Stimulated activated CD4-positive, alpha-beta T cell treated with anti-CD3 and anti-CD28 coated beads, Interleukin-1b, Interleukin-23, amount 100 ng/mL, for 24 hours (primary cell): ENCODE results near the gene PACSIN2.

ENCODE experiments used
- DNase-seq, 4 experiments: peaks; one replicate each; pipeline ENCODE4 v3.0.0-alpha.2; 2020; ENCODE audit warnings: low read depth in 4 of 4, low spot score in 1 of 4

Gene PACSIN2

DNA sequence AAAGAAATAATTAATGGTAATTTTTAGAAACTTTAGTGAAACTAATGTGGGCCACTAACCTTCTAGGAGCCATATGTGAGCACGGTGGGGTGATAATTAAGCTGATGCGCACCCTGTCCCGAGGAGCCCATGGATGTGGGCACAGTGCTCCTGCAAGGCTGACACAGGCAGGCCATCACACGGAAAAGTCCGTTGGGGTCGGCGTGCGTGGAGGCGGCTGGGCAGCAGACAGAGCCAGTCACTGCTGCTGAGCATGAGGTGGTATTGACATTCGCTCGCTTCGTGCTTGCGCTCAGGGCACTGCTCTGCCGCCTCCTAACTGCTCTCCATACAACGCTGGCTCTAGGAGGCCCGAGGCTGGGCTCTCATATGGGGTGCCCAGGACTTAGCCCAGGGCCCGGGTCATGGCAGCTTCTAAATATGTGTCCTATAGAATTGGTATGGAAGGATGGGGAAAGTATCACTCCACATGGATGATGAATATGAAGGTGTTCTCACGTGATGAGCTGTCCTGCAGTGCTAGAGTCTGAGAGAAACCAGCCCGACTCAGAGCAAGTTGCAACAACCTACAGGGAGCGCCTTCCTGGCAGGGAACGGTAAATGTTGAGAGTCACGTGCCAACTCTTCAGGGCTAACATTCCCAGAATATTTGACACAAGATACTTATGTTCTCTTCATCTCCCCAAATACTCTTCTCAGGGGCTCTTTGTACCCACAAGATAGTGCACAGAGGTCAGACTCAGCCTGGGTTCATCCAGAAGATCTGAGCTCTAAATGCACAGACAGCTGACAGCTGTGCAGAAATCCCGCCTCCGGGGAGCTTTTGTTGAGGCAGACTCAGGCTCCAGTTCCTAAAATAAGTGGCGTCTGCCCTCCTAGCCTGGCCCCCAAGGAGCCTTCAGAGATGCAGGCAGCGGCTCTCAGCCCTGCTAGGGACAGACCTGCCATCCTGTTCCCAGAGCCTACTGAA is 107.3 kb downstream of the PACSIN2 start:
- no peak for DNase-seq

DNA sequence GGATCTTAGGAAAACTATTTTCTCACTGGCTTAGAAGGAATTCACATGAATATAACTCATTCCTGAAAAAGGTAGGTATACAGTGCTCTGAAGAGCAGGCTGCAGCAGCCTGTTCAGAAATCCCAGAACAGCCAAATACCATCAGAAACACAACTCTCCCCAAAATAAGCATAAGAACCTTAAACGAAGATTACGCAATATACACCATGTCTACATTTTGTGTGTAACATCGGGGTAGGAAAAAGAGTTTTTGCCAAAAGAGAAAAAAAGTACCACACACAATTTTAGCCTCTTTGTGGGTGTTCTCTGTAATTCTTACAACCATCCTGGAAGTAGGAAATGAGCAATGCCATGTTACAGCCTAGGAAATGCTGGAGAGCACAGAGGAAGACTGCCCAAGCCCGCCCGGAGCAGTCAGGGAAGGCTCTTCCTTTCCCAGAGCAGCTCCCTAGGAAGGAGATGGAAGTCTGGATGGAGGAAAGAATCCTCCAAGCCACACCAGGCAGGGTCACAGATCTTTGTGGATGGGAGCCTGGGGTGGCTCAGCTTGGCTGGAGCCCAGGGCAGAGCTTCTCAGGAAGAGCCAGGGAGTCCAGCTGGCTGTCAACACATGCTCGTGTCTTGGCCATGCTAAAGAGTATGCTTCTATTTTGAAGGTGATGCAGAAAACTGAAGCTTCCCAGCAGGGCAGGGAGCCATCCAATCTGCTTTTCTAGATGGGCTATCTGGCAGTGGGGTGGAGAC is 108.2 kb downstream of the PACSIN2 start:
- DNase-seq, result no peak

DNA sequence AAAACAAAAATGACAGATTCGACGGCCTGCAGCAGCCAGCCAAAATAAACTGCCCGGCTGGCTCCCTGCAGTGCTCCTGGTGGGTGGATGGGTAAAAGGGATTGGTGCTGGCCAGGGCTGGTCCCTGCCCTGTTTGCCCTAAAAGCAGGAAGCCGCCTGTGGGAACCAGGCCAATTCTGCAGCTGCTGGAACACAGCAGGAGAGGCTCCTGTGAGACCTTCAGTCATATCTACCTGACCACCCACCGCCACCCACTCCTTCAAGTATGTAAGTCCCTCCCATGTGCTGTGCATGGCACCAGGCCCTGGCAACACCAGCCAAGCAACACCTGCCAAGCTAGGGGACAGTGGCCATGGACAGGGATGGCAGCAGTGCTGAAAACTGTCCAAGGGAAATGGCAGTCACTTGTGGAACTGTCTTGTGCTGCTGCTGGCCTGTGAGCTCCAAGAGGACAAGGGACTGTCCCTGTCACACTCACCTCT is 109.2 kb downstream of the PACSIN2 start:
- no peak for DNase-seq

DNA sequence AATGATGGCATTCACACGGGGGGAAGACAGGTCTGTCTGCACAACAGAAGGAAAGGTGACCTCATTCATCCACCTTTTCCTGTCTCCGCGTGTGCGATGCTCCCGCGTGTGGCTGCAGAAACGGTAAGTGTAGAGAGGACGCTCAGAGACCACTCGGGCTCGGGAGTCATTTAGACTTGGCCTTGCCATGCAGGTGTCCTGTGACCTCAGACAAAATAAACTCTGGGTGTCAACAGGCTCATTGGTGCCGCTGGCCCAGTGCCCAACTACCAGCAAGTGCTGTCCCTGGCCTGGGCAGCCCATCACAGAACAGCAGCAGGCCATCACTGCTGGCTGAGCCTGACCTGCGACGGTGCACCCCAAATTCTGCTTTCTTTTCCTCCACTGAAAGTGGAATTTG is 109.7 kb downstream of the PACSIN2 start:
- DNase-seq, result no peak

DNA sequence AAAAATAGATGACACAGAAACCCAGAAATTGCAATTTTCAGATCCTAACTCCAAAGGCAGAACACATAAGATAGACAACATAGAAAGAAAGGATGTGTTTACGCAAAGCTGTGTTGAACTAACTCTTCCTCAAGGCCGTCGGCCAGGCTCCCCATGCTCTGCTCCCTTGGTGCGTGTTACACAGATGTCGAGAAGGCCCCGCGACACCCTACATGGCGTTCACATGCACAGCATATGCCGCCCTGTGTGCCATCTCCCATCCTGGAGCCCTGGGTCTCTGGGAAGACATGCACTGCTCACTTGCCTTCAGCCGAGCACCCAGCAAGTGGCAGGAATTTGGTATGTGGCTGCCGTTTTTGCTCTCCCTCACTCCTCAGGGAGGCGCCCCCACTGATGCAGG is 110.9 kb downstream of the PACSIN2 start:
- no peak for DNase-seq

DNA sequence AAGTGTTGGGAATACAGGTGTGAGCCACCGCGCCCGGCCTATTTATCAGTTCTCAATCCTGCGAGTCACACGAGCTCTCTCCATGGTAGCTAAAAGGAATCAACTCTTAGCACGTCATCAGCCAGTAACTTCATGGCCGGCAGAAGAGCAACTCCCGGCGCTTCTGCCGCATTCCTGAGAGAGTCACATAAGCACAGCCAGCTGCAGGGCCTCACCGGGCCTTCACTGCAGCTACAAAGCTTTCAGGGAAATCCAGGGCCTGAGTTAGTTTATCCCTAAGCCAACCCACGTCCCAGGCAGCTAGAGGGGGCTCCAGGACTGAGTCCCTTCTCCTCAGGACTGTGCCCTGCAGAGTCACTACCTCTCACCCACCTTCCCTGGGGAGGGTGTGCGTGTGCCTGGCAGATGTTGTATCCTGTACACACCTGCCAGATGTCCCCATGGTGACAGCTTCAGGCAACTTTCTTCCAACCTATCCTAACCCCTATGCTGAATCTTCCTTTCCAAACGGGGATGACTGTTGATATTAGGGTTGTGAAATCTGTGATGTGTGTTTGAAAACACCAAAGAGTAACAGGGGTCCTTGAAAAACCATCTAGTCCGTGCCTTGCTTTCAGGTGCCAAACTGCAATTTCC is 112.0 kb downstream of the PACSIN2 start:
- DNase-seq, result no peak

DNA sequence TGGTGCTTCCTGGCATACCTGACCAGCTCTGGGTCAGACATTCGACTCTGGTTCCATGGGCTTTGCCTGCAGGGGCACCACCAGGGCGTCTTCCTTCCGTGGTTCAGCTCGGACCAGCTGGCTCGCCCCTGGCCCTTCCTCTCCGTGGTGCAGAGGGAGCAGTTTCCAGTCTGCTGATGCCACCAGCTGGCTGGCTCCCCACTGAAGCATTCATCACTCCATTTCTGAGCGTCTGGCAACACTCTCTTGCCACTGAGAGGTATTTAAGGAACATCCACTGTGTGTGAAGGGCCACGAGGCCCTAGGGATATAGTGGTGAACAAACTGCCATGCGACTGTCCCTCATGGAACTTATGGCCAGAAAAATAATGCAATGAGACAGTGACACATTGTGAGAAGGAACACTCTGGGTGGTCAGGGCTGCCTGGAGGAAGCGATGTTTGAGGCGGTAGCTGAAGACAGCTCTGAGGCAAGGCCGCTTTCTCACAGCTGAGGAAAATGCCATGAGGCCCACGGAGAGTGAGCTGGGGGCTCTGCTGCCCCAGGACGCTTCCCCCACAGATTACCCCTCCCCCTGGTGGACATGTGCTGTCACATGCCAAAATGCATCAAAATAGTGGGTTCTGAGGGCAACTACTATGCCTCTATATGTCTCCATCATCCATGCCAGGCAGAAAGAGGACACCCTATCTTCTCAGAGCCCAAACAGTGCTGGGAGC is 113.0 kb downstream of the PACSIN2 start:
- no peak for DNase-seq

DNA sequence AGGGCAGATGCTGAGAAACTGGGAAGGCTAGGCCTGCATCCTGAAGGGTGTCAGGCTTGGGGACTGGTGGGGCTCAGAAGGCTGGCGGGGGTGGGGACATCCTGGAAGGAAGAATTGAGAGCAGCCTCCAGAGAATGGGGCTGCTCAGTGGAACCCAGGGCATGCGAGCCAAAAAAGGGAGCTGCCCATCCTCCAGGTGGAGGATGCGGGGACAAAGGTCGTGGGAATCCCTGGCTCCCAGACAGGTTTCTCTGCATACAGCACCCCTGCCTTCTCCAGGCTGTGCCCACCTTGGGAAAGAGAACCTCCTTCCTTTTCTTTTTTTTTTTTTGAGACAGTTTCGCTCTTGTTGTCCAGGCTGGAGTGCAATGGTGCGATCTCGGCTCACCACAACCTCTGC is 117.0 kb downstream of the PACSIN2 start:
- DNase-seq, result no peak

DNA sequence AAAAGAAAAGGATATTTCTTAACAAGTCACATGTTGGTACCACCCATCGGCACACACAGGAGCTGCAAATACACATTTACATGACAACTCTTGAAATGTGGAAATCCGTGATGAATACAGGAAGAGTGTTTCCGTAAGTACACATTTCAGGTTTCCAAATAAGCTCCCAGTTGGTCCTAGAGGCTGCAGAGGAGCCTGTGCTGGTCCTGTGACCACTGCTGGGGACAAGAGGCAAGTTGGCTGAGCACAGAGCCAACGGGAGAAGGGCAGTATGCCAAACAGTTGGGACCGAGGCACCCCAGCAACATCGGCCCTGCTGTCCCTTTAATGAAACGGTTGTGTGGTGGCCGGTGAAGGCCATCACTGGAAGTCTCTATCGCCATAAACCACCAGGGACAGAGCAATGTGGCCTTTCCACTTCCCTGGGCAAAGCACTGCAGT is 119.4 kb downstream of the PACSIN2 start:
- no peak for DNase-seq

DNA sequence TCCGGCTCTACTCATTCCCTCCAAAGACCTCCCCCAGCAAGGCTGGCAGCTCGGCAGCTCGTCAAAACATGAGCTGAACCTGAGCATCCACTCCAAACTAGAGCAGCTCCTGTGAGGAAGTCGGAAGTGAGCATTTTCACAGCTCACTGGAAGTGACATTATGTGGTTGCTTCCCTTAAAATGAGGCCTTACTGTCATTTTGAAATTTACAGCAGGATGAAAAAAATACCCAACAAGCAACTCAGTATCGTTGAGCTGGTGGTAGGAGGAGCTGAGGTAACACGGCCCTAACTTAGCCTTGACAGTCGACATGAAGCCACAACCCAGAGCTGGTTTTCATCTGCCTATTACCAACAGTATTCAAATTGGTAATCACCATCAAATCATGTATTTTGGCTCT is 119.9 kb downstream of the PACSIN2 start:
- no peak for DNase-seq

DNA sequence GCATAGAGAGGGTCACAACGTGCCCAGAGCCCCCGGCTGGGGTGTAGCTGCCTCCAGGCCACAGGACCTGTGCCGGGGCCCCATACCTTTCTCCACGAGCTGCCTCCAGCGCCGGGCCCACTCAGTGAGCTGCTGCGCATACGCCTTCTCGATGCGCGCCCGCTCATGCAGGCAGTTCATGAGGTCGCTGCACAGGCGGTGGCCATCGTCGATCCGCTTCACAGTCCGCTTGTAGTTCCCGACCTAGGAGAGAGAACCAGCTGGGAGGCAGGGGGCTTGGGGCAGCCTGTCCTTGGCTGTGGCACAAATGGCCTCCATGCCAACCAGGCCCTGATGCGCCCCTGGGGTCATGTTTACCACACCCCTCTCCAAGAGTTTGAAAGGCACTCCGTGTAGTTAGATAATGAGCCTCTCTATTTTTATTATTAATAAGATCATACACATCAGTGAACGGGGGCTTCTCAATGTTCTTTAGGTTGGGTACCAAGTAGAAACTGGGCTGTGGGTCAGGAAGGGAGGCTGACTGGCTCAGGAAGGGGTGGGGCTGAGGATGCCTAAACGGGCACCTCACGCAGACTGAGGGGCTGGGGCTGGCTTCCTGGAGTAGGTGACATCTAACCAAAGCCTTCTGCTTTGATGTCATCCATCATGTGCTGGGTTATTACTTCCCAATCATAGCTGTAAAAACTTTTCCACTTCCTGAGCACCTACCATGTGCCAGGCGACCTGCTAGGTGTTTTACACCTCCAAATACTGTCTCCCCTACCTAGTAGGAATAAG is 121.4 kb downstream of the PACSIN2 start:
- no peak for DNase-seq

DNA sequence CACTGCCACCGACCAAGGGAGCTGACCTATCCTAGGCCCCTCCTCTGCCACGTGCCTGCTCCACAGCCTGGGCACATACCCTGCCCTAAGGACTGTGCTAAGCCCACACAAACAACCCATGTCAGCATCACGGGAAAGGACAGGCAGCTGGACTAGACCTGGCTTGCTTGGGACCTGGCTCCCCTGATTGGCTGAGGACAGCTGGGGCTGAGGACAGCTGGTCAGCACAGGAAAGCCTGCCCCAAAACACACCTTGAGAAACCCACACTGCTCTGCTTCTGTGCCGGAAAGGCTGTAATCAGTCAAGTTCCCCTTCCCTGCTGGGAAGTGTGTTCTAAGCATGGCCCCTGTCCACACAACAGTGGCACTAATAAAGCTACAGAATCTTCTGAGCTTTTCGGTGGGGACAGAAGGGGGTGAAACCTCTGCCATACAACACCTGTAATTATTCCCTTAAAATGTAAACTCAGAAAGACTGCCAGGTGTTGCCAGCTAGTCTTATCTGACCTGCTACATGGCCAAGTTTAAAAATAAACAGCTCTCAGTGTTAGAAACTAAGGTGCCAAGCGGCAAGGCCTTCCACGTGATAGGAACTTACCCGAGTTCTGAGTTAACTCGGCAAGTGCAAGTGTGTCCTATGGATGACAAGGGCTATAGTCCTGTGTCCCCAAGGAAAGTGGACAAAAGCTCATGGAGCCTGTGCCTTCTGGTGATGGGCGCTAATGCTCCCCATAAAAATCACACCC is 122.2 kb downstream of the PACSIN2 start:
- DNase-seq, result no peak

DNA sequence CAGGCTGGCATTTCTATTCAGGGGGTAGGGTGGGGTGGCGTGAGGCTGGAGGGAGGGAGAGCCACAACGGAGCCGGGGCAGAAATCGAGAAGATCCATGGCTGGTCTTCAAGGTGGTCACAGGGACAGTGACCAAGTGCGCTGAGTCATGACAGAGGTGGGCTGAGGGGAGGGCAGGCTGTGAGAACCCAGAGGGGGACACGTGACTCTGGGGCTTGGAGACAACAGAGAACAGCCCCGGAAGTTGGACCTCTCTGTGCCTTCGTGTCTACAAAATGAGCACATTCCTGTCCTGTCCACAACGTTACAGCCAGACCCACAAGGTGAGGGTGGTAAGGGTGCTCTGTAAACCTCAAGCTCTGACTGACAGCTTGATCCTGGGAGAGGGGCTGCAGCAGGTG is 122.8 kb downstream of the PACSIN2 start:
- no peak for DNase-seq

DNA sequence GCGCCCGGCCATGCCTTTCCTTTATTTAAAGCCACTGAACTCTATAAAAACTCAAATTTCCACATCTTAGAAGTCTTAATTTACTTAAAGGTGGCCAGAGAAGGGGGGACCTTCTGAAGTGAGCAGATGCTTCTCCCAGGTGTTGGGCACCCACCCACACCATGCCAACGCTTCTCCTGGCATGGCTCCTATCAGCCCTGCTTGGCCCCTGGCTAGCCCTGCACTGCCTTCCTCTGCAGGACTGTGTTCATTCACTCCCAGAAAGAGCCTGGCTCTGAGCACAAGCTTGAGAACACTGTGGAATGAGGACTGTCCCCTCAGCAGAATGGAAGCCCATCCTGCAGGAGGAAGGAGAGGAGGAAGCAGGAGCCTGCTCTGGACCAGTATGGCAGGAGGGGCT is 123.3 kb downstream of the PACSIN2 start:
- DNase-seq, result no peak

DNA sequence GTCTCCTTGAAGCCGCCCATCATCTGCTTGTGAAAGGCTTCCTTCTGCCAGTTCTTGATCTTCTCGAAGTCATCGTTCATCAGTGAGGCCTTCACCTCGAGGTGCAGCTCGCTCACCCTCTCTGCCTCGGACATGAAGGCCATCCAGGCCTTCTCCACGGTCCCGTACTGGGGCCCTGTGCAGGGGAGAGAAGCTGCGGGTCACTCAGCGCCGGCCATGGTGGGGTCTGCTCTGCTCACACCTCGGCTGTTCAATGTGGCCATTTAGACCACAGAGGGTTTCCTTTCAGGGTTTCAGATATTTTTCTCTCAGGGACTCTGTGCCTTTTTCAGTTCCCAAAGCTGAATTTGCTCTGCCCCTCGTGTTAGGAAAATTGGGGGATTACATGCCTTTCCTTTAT is 123.9 kb downstream of the PACSIN2 start:
- no peak for DNase-seq

DNA sequence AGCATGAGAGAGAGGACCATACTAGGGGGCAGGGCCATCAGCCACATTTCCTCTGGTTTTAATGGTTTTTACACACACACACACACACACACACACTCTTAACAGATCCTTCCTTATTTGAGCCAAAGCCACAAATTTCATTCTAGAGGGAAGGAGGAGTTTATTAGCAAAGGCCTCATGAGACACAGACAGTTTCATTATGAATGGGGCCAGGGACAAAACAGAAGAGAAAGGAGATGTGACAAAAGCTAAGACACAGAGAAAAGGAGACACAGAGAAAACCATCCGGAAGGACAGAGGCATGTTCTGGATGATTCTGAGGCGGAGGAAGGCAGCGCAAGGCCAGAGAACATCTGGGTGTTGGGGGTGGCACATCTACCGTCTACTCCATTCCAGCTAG is 125.6 kb downstream of the PACSIN2 start:
- no peak for DNase-seq

DNA sequence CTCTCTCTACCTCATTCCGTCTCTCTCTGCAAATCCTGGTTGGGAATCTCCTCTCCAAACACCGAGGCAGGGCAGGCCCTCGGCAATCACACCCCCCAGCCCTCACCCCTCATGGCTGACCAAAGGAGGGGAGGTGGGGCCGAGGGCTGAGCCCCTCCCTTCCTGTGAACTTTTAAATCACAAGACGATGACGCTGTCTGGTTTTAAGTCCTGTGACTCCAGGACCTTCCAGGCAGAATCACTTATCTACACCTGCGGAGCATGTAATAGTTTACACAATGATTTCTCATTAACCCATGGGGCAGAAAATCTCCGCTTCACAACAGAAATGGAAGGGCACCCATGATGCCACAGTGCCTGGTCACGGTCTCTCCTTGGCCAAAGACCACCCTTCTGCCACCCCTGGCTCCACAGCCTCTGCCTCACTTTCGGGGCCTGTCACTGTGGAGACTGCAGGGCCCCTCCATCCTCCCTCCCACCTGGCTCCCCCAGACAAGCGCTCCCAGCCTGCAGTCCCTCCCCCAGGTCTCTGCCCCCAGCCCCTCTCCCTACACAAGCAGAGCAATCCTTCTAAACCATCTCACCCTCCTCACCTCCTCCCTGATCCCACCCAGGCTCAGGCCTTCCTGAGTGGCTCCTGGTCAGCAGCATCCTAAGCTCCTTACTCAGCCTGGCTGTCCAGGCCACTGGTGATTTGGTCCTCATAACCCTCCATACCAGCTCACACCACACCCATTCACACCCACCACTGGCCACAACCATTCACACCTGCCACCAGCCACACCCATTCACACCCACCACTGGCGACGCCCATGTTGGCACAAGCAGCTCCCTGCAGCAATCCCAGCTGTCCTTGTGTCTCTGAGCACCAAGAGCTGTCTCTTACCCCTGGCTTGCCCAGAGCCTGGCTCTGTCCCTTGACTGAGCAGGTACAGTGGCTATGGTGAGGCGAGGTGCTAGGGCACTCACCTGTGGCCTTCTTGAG is 127.1 kb downstream of the PACSIN2 start:
- DNase-seq, result no peak

DNA sequence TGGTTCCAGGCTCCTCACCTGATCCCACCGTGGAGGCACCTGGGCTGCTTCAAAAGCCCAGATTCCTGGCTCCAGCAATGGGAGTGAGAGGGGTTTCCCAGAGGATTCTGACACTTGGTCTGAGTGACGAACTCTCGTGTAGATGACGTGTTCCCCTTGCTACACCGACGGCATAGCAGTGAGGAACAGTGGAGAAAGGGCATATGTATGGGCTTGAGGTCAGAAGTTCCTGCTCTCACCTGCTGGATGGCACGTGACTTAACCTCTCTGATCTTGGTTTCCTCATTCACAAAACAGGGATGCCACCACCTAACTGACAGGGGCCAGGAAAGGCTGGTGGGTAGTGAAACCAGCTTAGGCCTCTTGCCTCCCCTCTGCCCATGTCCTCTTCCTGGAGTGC is 127.8 kb downstream of the PACSIN2 start:
- DNase-seq, result no peak
